Muscle of leg (tissue), 11 donors: ENCODE measurements around the gene PTPN13. TPM values are rescaled to one million over a fixed set of nuclear protein-coding genes. Genes with fewer than 3 reads are reported as not detected.
A peak's percentile ranks its signal among the peaks of the same experiment; 100 is the strongest.

ENCODE experiments used
- DNase-seq: peaks from one replicate; pipeline ENCODE4 v3.0.0; 2013
- H3K27ac ChIP-seq: one replicate; pipeline ENCODE4 v1.5.1; 2013; ENCODE audit warnings: mild to moderate bottlenecking, low read length, control low read depth
- H3K27me3 ChIP-seq: one replicate; pipeline ENCODE4 v1.6.1; 2013; ENCODE audit warnings: low read length; ENCODE audit not compliant: control insufficient read depth, insufficient read depth
- H3K36me3 ChIP-seq: one replicate; pipeline ENCODE4 v1.6.1; 2013; ENCODE audit warnings: low read length; ENCODE audit not compliant: control insufficient read depth, insufficient read depth
- H3K4me1 ChIP-seq: one replicate; pipeline ENCODE4 v1.6.1; 2013; ENCODE audit warnings: low read length; ENCODE audit not compliant: control insufficient read depth, insufficient read depth
- H3K4me3 ChIP-seq: one replicate; pipeline ENCODE4 v1.5.1; 2013; ENCODE audit warnings: low read length, control low read depth
- H3K9me3 ChIP-seq: replicated peaks from 2 replicates; pipeline ENCODE4 v1.6.1; 2013; ENCODE audit warnings: low read depth, low read length; ENCODE audit not compliant: control insufficient read depth
- WGBS: methylation state at CpG from one replicate; pipeline ENCODE4 v1.1.5; 2013; ENCODE audit warnings: missing lambda C conversion rate; ENCODE audit not compliant: insufficient coverage; 5-methylcytosine and 5-hydroxymethylcytosine counted together
- polyA plus RNA-seq, 8 donors: library from polyadenylated mRNA; unstranded; fragments of 120-200 nt; gene quantifications; one replicate each; pipeline versions ENCODE4 v1.2.1 to v1.2.3, GENCODE V29; 2013; ENCODE audit warnings: inconsistent platforms in 1 of 8, low replicate concordance in 1 of 8; ENCODE audit not compliant: insufficient read length in 8 of 8, insufficient read depth in 1 of 8
- total RNA-seq: library from RNA; stranded (reverse); fragments of 120-200 nt; gene quantifications from one replicate; pipeline ENCODE4 v1.2.4, GENCODE V29; 2013

Gene PTPN13
- total and polyA plus RNA-seq, 9 donors, result 2.8 to 14.2 (median 4.8) TPM

- WGBS, result 100% methylated on average over 1 of the region's 3 CpGs
- no peaks in the 10 kb centered on the region for H3K4me1 ChIP-seq
- H3K36me3 ChIP-seq, result no peaks in the 10 kb centered on the region
- DNase-seq, result peak; percentile 9
- no peak overlapping the region for H3K27ac ChIP-seq
- H3K9me3 ChIP-seq, result no peaks in the 10 kb centered on the region
- H3K27me3 ChIP-seq, result no peaks in the 10 kb centered on the region
- no peak overlapping the region for H3K4me3 ChIP-seq
Observed at GRCh38 chr4:86587381-86588140, 6.6 kb upstream of the PTPN13 start.

GRCh38 chr4:86592553-86593249 lies 1.4 kb upstream of the PTPN13 start:
- H3K36me3 ChIP-seq, result no peaks in the 10 kb centered on the region
- peaks cover 17% of the 10 kb centered on the region for H3K27me3 ChIP-seq
- no peaks in the 10 kb centered on the region for H3K9me3 ChIP-seq
- no peak overlapping the region for H3K27ac ChIP-seq
- DNase-seq, result peak; percentile 8
- H3K4me3 ChIP-seq, result no peak overlapping the region
- WGBS, result no CpG with 5 or more reads among the region's 3 CpGs
- H3K4me1 ChIP-seq, result peaks cover 9% of the 10 kb centered on the region

GRCh38 chr4:86594559-86595425 lies 677 bp downstream of the PTPN13 start:
- Histone ChIP-seq H3K27ac (peak overlapping the region; percentile 65), H3K27me3 (peaks cover 17% of the 10 kb centered on the region), H3K4me1 (peaks cover 9% of the 10 kb centered on the region), H3K36me3 (no peaks in the 10 kb centered on the region), H3K4me3 (peak overlapping the region; percentile 59), H3K9me3 (no peaks in the 10 kb centered on the region)
- DNase-seq, result peak; percentile 68
- 0% methylated on average over 30 of the region's 47 CpGs for WGBS

- no CpG with 5 or more reads among the region's 9 CpGs for WGBS
- no peaks in the 10 kb centered on the region for H3K9me3 ChIP-seq
- peaks cover 17% of the 10 kb centered on the region for H3K27me3 ChIP-seq
- no peak for DNase-seq
- H3K27ac ChIP-seq, result no peak overlapping the region
- no peaks in the 10 kb centered on the region for H3K36me3 ChIP-seq
- H3K4me3 ChIP-seq, result peak overlapping the region; percentile 59
- peaks cover 9% of the 10 kb centered on the region for H3K4me1 ChIP-seq
Observed at GRCh38 chr4:86595426-86595805, 1.3 kb downstream of the PTPN13 start.

- H3K36me3 ChIP-seq, result no peaks in the 10 kb centered on the region
- DNase-seq, result no peak
- no CpG with 5 or more reads among the region's 2 CpGs for WGBS
- H3K9me3 ChIP-seq, result no peaks in the 10 kb centered on the region
- no peak overlapping the region for H3K27ac ChIP-seq
- H3K4me3 ChIP-seq, result no peak overlapping the region
- peaks cover 17% of the 10 kb centered on the region for H3K27me3 ChIP-seq
- peaks cover 9% of the 10 kb centered on the region for H3K4me1 ChIP-seq
Observed at GRCh38 chr4:86596807-86597206, 2.7 kb downstream of the PTPN13 start.

- no peak for DNase-seq
Observed at GRCh38 chr4:86600007-86600653, 6.0 kb downstream of the PTPN13 start.

GRCh38 chr4:86603311-86603885 lies 9.3 kb downstream of the PTPN13 start:
- DNase-seq, result no peak
- no peaks in the 10 kb centered on the region for H3K9me3 ChIP-seq
- no CpG with 5 or more reads among the region's 1 CpG for whole genome bisulfite sequencing
- no peaks in the 10 kb centered on the region for H3K27me3 ChIP-seq
- no peak overlapping the region for H3K4me3 ChIP-seq
- no peaks in the 10 kb centered on the region for H3K4me1 ChIP-seq
- no peaks in the 10 kb centered on the region for H3K36me3 ChIP-seq
- H3K27ac ChIP-seq, result no peak overlapping the region

More at GRCh38 chr4:86600007-86600653, 6.0 kb downstream of the PTPN13 start:
- peaks cover 2% of the 10 kb centered on the region for H3K27me3 ChIP-seq
- WGBS, result 100% methylated on average over 1 of the region's 1 CpG
- H3K9me3 ChIP-seq, result no peaks in the 10 kb centered on the region
- no peak overlapping the region for H3K4me3 ChIP-seq
- no peaks in the 10 kb centered on the region for H3K4me1 ChIP-seq
- no peaks in the 10 kb centered on the region for H3K36me3 ChIP-seq
- H3K27ac ChIP-seq, result no peak overlapping the region

- Histone ChIP-seq H3K9me3 (no peaks in the 10 kb centered on the region), H3K36me3 (no peaks in the 10 kb centered on the region), H3K4me1 (no peaks in the 10 kb centered on the region), H3K27ac (no peak overlapping the region), H3K27me3 (no peaks in the 10 kb centered on the region), H3K4me3 (no peak overlapping the region)
- DNase-seq, result no peak
Observed at GRCh38 chr4:86606809-86607208, 12.7 kb downstream of the PTPN13 start.

- WGBS, result no CpG with 5 or more reads among the region's 2 CpGs
- no peaks in the 10 kb centered on the region for H3K4me1 ChIP-seq
- H3K36me3 ChIP-seq, result no peaks in the 10 kb centered on the region
- DNase-seq, result no peak
- H3K4me3 ChIP-seq, result no peak overlapping the region
- no peaks in the 10 kb centered on the region for H3K27me3 ChIP-seq
- H3K27ac ChIP-seq, result no peak overlapping the region
- no peaks in the 10 kb centered on the region for H3K9me3 ChIP-seq
Observed at GRCh38 chr4:86608757-86609375, 14.8 kb downstream of the PTPN13 start.
